ENCODE measurements around the gene KPRP.

Gene KPRP

DNA sequence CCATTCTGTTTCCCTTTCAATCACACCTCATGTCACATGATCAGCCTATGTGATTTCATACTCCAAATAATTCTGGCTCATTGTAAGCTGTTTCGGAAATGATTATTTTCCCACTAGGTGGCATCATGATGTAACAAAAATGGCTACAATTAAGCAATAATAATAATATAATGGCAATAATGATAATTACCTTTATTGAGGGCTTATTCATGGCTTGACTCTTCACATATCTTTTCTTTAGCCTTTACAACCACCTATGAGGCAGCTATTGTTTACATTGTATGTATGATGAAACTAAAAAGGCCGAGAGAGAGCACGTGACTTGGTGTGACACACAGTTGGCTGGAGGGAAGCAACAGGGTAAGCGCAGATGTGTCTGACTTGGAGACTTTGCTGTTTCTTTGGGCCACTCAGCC is 12.5 kb upstream of the KPRP start:
- TF ChIP-seq POU2F2 (IDR thresholded peaks at IDR 0.05; ENCODE audit: low read depth, low read length), result no peak
- no peak for TF ChIP-seq POLR2AphosphoS5 (IDR thresholded peaks at IDR 0.05; ENCODE audit: low read depth, low read length)
- TF ChIP-seq SPI1 (IDR thresholded peaks at IDR 0.05; ENCODE audit: low read depth, low read length), result no peak
- DNase-seq (ENCODE audit: insufficient read length, low spot score) (no peak), FAIRE-seq (no peak)

DNA sequence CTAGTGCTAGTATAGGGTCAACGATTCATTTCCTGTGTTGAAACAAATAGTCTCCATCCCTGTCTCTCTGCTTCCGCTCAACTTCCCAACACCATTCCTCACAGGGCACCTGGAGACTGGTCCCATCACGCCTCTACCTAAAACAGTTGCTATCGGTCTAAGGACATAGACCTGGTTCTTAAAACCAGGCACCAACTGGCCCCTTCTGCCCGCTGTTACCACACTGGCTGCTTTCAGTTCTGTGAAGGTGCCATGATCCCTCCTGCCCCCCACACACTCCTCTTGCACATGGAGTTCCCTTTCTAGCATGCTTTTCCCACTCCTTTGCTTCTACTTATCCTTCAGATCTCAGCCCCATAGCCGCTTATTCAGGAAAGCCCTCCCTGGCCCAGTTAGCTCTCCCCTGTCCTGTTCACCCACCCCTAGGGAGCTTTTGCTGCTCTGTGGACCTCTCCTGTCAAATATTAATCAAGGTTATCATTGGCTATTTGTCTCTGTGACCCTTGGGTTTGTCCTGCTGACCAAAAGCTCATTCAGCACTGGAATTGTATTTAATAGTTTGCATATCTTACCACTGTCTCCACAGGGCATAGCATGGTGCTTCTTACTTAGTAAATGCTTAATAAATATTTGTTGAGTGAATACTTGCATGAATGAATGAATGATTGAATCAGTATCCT is 11.9 kb upstream of the KPRP start:
- TF ChIP-seq PAX5 (IDR thresholded peaks at IDR 0.05; ENCODE audit: insufficient read depth, low read length, severe bottlenecking) (no peak), SPI1 (IDR thresholded peaks at IDR 0.05; ENCODE audit: low read depth, low read length) (no peak), POLR2A (IDR thresholded peaks at IDR 0.05; ENCODE audit: low read depth, low read length) (no peak), POU2F2 (IDR thresholded peaks at IDR 0.05; ENCODE audit: low read depth, low read length) (no peak), POLR2AphosphoS5 (IDR thresholded peaks at IDR 0.05; ENCODE audit: low read depth, low read length) (no peak), TAF1 (IDR thresholded peaks at IDR 0.05; ENCODE audit: low read depth, low read length) (no peak)
- FAIRE-seq (no peak), DNase-seq (ENCODE audit: insufficient read length, low spot score) (no peak)

DNA sequence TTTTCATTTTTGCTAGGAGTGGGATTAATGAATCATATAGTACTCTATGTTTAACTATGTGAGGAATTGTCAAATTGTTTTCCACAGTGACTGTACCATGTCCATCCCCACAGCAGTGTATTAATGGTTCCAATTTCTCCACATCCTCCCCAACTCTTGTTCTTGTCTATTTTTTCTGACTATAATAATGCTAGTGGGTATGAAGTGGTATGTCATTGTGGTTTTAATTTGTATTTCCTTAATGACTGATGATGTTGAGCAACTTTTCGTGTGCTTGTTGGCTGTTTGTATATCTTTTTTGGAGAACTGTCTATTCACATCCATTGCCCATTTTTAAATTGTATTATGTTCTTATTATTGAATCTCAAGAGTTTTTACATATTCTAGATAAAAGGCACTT is 10.0 kb upstream of the KPRP start:
- TF ChIP-seq TAF1 (IDR thresholded peaks at IDR 0.05; ENCODE audit: low read depth, low read length) (no peak), POLR2AphosphoS5 (IDR thresholded peaks at IDR 0.05; ENCODE audit: low read depth, low read length) (no peak), POLR2A (IDR thresholded peaks at IDR 0.05; ENCODE audit: low read depth, low read length) (no peak), SPI1 (IDR thresholded peaks at IDR 0.05; ENCODE audit: low read depth, low read length) (no peak), POU2F2 (IDR thresholded peaks at IDR 0.05; ENCODE audit: low read depth, low read length) (no peak), PAX5 (IDR thresholded peaks at IDR 0.05; ENCODE audit: insufficient read depth, low read length, severe bottlenecking) (no peak)
- FAIRE-seq (no peak), DNase-seq (ENCODE audit: insufficient read length, low spot score) (no peak)

DNA sequence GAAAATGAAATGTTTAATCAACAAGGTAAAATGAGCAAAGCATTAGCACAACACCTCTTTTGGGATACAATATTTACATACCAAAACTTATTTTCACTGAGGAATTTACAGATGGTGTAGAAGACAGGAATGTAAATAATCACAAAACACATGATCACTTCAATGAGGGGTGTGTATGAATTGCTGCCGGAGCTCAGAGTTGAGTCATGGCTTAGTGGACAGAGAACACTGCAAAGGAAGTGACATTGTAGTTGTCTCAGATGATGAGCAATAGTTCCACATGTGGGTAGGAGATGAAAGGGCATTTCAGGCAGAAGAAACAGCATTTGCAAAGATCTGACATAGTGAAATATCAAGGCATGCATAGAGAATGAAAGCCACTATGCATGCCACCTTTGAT is 5.6 kb upstream of the KPRP start:
- FAIRE-seq (no peak), DNase-seq (ENCODE audit: insufficient read length, low spot score) (no peak)
- TF ChIP-seq SPI1 (IDR thresholded peaks at IDR 0.05; ENCODE audit: low read depth, low read length), result no peak
- TF ChIP-seq PAX5 (IDR thresholded peaks at IDR 0.05; ENCODE audit: insufficient read depth, low read length, severe bottlenecking), result no peak
- no peak for TF ChIP-seq POU2F2 (IDR thresholded peaks at IDR 0.05; ENCODE audit: low read depth, low read length)
- TF ChIP-seq POLR2A (IDR thresholded peaks at IDR 0.05; ENCODE audit: low read depth, low read length), result no peak
- no peak for TF ChIP-seq TAF1 (IDR thresholded peaks at IDR 0.05; ENCODE audit: low read depth, low read length)
- TF ChIP-seq POLR2AphosphoS5 (IDR thresholded peaks at IDR 0.05; ENCODE audit: low read depth, low read length), result no peak

DNA sequence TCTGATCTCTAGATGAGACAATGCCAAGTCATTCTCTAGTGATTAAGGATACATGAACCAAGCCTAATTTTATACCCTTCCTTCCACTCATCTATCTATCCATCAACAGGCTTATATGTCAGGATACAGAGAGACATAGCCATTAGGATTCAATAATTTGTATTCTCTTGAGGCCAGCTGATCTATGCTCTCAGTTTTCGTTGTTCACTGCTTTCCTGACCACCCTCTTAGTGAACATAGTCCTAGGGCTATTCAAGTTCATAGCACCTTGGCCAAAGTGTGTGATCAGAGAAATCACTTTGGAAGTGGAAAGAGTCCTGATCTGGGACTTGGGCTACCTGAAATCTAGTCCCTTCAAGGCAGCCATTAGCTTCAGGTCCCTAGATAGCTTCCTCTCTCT is 4.2 kb upstream of the KPRP start:
- TF ChIP-seq TAF1 (IDR thresholded peaks at IDR 0.05; ENCODE audit: low read depth, low read length) (no peak), PAX5 (IDR thresholded peaks at IDR 0.05; ENCODE audit: insufficient read depth, low read length, severe bottlenecking) (no peak), SPI1 (IDR thresholded peaks at IDR 0.05; ENCODE audit: low read depth, low read length) (no peak), POLR2A (IDR thresholded peaks at IDR 0.05; ENCODE audit: low read depth, low read length) (no peak), POLR2AphosphoS5 (IDR thresholded peaks at IDR 0.05; ENCODE audit: low read depth, low read length) (no peak), POU2F2 (IDR thresholded peaks at IDR 0.05; ENCODE audit: low read depth, low read length) (no peak)
- no peak for DNase-seq (ENCODE audit: insufficient read length, low spot score)
- FAIRE-seq, result no peak

DNA sequence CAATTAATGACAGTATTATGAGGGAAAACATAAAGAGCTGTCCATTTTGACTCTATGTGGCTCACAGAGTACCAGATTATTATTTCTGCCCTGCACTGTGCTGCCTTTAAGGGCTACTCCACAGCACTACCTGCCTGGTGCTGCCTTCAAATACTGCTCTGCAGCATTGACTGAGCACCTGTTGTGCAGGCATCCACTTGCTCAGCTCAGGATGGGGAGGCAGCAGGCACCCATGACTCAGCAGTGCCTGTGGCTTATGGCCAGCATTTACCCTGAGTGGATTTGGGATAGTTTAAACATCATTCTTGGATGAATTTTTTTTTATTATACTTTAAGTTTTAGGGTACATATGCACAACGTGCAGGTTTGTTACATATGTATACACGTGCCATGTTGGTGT is 953 bp upstream of the KPRP start:
- TF ChIP-seq SPI1 (IDR thresholded peaks at IDR 0.05; ENCODE audit: low read depth, low read length) (no peak), POLR2A (IDR thresholded peaks at IDR 0.05; ENCODE audit: low read depth, low read length) (no peak), TAF1 (IDR thresholded peaks at IDR 0.05; ENCODE audit: low read depth, low read length) (no peak), POU2F2 (IDR thresholded peaks at IDR 0.05; ENCODE audit: low read depth, low read length) (no peak), PAX5 (IDR thresholded peaks at IDR 0.05; ENCODE audit: insufficient read depth, low read length, severe bottlenecking) (no peak), POLR2AphosphoS5 (IDR thresholded peaks at IDR 0.05; ENCODE audit: low read depth, low read length) (no peak)
- DNase-seq (ENCODE audit: insufficient read length, low spot score), result no peak
- no peak for FAIRE-seq

DNA sequence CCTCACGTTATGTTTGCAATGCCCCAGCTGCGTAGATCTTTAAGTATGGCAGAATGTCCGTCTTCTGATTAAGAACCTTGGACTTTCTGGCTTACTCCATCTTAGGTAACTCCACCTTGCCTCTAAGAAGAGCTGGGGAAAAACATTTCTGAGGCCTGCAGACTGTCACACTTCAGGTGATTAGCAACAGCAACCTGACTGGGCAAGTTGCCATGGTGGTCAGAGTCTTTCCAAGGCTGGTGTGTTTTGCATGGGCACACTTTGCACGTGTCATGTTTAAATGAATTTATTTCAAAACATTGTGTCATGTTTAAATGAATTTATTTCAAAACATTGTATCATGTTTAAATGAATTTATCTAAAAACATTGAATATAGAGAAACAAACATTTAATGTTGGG is 811 bp downstream of the KPRP start:
- no peak for DNase-seq (ENCODE audit: insufficient read length, low spot score)
- no peak for FAIRE-seq
- no peak for TF ChIP-seq POLR2AphosphoS5 (IDR thresholded peaks at IDR 0.05; ENCODE audit: low read depth, low read length)
- TF ChIP-seq PAX5 (IDR thresholded peaks at IDR 0.05; ENCODE audit: insufficient read depth, low read length, severe bottlenecking), result no peak
- TF ChIP-seq TAF1 (IDR thresholded peaks at IDR 0.05; ENCODE audit: low read depth, low read length), result no peak
- TF ChIP-seq POLR2A (IDR thresholded peaks at IDR 0.05; ENCODE audit: low read depth, low read length), result no peak
- TF ChIP-seq SPI1 (IDR thresholded peaks at IDR 0.05; ENCODE audit: low read depth, low read length), result no peak
- TF ChIP-seq POU2F2 (IDR thresholded peaks at IDR 0.05; ENCODE audit: low read depth, low read length), result no peak

DNA sequence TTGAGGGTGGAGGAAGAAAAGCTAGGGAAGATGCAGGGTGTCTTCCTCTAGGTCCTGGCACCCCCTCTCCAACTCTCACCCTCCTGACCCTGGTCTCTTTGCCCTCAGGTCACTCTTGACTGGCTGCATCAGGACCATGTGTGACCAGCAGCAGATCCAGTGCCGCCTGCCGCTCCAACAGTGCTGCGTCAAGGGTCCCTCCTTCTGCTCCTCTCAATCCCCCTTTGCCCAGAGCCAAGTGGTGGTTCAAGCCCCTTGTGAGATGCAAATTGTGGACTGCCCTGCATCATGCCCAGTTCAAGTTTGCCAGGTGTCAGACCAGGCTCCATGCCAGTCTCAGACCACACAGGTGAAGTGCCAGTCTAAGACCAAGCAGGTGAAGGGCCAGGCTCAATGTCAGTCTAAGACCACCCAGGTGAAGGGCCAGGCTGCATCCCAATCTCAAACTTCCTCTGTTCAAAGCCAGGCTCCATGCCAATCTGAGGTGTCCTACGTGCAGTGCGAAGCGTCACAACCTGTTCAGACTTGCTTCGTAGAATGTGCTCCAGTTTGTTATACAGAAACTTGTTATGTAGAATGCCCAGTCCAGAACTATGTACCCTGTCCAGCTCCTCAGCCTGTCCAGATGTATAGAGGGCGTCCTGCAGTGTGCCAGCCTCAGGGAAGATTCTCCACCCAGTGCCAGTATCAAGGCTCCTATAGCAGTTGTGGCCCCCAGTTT is 1.8 kb downstream of the KPRP start:
- no peak for DNase-seq (ENCODE audit: insufficient read length, low spot score)
- FAIRE-seq, result no peak
- TF ChIP-seq SPI1 (IDR thresholded peaks at IDR 0.05; ENCODE audit: low read depth, low read length), result no peak
- no peak for TF ChIP-seq TAF1 (IDR thresholded peaks at IDR 0.05; ENCODE audit: low read depth, low read length)
- no peak for TF ChIP-seq POU2F2 (IDR thresholded peaks at IDR 0.05; ENCODE audit: low read depth, low read length)
- TF ChIP-seq POLR2AphosphoS5 (IDR thresholded peaks at IDR 0.05; ENCODE audit: low read depth, low read length), result no peak
- TF ChIP-seq POLR2A (IDR thresholded peaks at IDR 0.05; ENCODE audit: low read depth, low read length), result no peak

DNA sequence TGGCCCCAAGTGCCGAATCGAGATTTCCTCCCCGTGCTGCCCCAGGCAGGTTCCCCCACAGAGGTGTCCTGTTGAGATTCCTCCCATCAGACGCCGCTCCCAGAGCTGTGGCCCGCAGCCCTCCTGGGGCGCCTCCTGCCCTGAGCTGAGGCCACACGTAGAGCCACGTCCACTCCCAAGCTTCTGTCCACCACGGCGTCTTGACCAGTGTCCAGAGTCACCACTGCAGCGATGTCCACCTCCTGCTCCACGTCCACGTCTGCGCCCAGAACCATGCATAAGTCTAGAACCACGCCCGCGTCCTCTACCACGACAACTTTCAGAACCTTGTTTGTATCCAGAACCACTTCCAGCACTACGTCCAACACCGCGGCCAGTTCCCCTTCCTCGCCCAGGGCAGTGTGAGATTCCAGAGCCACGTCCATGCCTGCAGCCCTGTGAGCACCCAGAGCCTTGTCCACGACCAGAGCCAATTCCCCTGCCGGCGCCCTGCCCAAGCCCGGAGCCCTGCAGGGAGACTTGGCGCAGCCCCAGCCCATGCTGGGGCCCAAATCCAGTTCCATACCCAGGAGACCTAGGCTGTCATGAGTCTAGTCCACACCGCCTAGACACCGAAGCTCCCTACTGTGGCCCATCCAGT is 2.8 kb downstream of the KPRP start:
- no peak for FAIRE-seq
- no peak for DNase-seq (ENCODE audit: insufficient read length, low spot score)
- no peak for TF ChIP-seq POLR2AphosphoS5 (IDR thresholded peaks at IDR 0.05; ENCODE audit: low read depth, low read length)
- no peak for TF ChIP-seq TAF1 (IDR thresholded peaks at IDR 0.05; ENCODE audit: low read depth, low read length)
- TF ChIP-seq SPI1 (IDR thresholded peaks at IDR 0.05; ENCODE audit: low read depth, low read length), result no peak
- no peak for TF ChIP-seq PAX5 (IDR thresholded peaks at IDR 0.05; ENCODE audit: insufficient read depth, low read length, severe bottlenecking)
- TF ChIP-seq POLR2A (IDR thresholded peaks at IDR 0.05; ENCODE audit: low read depth, low read length), result no peak
- TF ChIP-seq POU2F2 (IDR thresholded peaks at IDR 0.05; ENCODE audit: low read depth, low read length), result no peak
